ENCODE results near the gene GMDS. TPM values are rescaled to one million over a fixed set of nuclear protein-coding genes. Genes with fewer than 3 reads are reported as not detected.

The GMDS gene
- total and polyA plus RNA-seq, 2 experiments from 2014 or later = 6.3 to 17.7 TPM

DNA sequence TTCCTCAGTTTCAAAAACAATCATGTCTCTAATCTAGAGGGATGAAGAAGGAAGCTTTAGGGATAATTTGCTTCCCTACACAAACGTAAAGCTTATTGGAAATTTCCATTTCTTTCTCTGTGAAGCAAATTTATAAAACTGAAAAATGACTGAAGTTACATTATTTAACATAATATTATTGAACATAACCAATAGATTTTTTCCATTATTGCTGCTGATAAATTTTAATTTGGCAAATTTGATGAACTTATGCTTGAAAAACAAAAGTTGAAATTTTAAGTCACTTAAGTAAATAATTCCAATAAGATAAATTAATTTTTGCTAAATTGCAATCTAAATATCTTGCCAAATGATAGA lies 140.9 kb downstream of the GMDS start:
- Histone ChIP-seq H3K9me3 (ENCODE audit: low read depth) (no peaks in the 10 kb centered on the region), H3K27me3 (no peaks in the 10 kb centered on the region), H3K4me1 (ENCODE audit: low read depth) (peaks cover 7% of the 10 kb centered on the region), H3K27ac (no peak overlapping the region), H3K4me3 (no peak overlapping the region), H3K36me3 (no peaks in the 10 kb centered on the region)
- TF ChIP-seq, protein P1, sequence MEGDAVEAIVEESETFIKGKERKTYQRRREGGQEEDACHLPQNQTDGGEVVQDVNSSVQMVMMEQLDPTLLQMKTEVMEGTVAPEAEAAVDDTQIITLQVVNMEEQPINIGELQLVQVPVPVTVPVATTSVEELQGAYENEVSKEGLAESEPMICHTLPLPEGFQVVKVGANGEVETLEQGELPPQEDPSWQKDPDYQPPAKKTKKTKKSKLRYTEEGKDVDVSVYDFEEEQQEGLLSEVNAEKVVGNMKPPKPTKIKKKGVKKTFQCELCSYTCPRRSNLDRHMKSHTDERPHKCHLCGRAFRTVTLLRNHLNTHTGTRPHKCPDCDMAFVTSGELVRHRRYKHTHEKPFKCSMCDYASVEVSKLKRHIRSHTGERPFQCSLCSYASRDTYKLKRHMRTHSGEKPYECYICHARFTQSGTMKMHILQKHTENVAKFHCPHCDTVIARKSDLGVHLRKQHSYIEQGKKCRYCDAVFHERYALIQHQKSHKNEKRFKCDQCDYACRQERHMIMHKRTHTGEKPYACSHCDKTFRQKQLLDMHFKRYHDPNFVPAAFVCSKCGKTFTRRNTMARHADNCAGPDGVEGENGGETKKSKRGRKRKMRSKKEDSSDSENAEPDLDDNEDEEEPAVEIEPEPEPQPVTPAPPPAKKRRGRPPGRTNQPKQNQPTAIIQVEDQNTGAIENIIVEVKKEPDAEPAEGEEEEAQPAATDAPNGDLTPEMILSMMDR (IDR thresholded peaks at IDR 0.05; ENCODE audit: low read depth, low read length) = no peak
- no peak for DNase-seq (ENCODE audit: low read depth in 1 of 2, low spot score in 1 of 2)

GRCh38 chr6:2103765-2104523 lies 141.5 kb downstream of the GMDS start:
- Histone ChIP-seq H3K4me3 (no peak overlapping the region), H3K36me3 (no peaks in the 10 kb centered on the region), H3K27ac (no peak overlapping the region), H3K4me1 (ENCODE audit: low read depth) (peaks cover 4% of the 10 kb centered on the region), H3K9me3 (ENCODE audit: low read depth) (no peaks in the 10 kb centered on the region), H3K27me3 (no peaks in the 10 kb centered on the region)
- TF ChIP-seq, protein P1 (IDR thresholded peaks at IDR 0.05; ENCODE audit: low read depth, low read length) = peak; percentile 62
- DNase-seq (ENCODE audit: low read depth in 1 of 2, low spot score in 1 of 2) = peak; percentile 36 to 70

DNA sequence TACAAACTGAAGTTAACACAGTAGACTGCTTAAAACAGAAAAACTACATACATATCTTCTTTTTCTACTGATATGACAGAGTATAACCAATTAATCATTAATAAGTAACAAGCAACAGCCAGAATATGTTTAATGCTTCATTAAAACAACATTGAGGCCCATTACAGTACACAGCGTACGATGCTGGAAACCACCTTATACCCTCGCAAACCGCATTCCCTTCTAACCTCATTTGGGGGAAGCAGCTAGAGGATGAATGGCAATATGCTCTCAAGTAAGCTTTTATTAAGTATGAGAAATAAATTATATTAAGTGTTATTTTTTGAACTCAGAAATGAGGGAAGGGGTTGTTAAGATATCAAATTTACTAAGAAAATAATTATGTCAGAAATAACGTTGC lies 142.4 kb downstream of the GMDS start:
- TF ChIP-seq, protein P1 (IDR thresholded peaks at IDR 0.05; ENCODE audit: low read depth, low read length) = no peak
- no peaks in the 10 kb centered on the region for H3K27me3 ChIP-seq
- no peaks in the 10 kb centered on the region for H3K36me3 ChIP-seq
- no peak overlapping the region for H3K4me3 ChIP-seq
- H3K9me3 ChIP-seq (ENCODE audit: low read depth) = no peaks in the 10 kb centered on the region
- DNase-seq (ENCODE audit: low read depth in 1 of 2, low spot score in 1 of 2) = no peak
- no peak overlapping the region for H3K27ac ChIP-seq
- no peaks in the 10 kb centered on the region for H3K4me1 ChIP-seq (ENCODE audit: low read depth)

GRCh38 chr6:2102316-2102883 lies 143.0 kb downstream of the GMDS start:
- H3K27ac ChIP-seq = no peak overlapping the region
- peak in 1 of 2 donors; percentile 77 for DNase-seq (ENCODE audit: low read depth in 1 of 2, low spot score in 1 of 2)
- H3K36me3 ChIP-seq = no peaks in the 10 kb centered on the region
- no peaks in the 10 kb centered on the region for H3K4me1 ChIP-seq (ENCODE audit: low read depth)
- H3K27me3 ChIP-seq = no peaks in the 10 kb centered on the region
- TF ChIP-seq, protein P1 (IDR thresholded peaks at IDR 0.05; ENCODE audit: low read depth, low read length) = no peak
- no peaks in the 10 kb centered on the region for H3K9me3 ChIP-seq (ENCODE audit: low read depth)
- H3K4me3 ChIP-seq = no peak overlapping the region

DNA sequence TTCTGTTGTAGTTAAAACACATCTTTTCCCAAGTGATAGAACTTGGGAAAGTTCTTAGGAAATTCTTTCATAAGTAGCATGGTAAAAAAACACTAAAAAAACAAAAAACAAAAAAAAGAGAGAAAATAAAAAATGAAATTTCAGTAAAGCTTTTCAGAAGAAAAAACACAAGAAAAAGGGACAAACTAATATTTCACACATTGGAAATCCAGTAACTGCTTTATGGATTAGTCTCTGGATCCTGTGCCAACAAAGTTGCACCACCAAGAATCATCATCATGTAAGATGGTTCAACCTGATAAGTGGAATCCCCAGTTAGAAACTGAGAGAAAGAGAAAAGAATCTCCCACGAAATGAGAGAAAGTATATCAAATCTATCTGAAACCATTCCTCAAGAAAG lies 144.2 kb downstream of the GMDS start:
- Histone ChIP-seq H3K27me3 (no peaks in the 10 kb centered on the region), H3K4me1 (ENCODE audit: low read depth) (no peaks in the 10 kb centered on the region), H3K36me3 (no peaks in the 10 kb centered on the region), H3K27ac (no peak overlapping the region), H3K4me3 (no peak overlapping the region), H3K9me3 (ENCODE audit: low read depth) (no peaks in the 10 kb centered on the region)
- peak in 1 of 2 donors; percentile 12 for DNase-seq (ENCODE audit: low read depth in 1 of 2, low spot score in 1 of 2)
- TF ChIP-seq, protein P1 (IDR thresholded peaks at IDR 0.05; ENCODE audit: low read depth, low read length) = no peak
